ENCODE data around the gene TMEM131.

- TF ChIP-seq, protein P1, sequence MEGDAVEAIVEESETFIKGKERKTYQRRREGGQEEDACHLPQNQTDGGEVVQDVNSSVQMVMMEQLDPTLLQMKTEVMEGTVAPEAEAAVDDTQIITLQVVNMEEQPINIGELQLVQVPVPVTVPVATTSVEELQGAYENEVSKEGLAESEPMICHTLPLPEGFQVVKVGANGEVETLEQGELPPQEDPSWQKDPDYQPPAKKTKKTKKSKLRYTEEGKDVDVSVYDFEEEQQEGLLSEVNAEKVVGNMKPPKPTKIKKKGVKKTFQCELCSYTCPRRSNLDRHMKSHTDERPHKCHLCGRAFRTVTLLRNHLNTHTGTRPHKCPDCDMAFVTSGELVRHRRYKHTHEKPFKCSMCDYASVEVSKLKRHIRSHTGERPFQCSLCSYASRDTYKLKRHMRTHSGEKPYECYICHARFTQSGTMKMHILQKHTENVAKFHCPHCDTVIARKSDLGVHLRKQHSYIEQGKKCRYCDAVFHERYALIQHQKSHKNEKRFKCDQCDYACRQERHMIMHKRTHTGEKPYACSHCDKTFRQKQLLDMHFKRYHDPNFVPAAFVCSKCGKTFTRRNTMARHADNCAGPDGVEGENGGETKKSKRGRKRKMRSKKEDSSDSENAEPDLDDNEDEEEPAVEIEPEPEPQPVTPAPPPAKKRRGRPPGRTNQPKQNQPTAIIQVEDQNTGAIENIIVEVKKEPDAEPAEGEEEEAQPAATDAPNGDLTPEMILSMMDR (IDR thresholded peaks at IDR 0.05; ENCODE audit: low read depth, low read length): no peak
- TF ChIP-seq EZH2phosphoT487 (IDR thresholded peaks at IDR 0.05; ENCODE audit: low read depth): no peak
Observed at GRCh38 chr2:98009887-98010760, 14.4 kb upstream of the TMEM131 start.

Data from OCI-LY3 (cell line).